ENCODE measurements around the gene INS. TPM values are rescaled to one million over a fixed set of nuclear protein-coding genes. Genes with fewer than 3 reads are reported as not detected.
"Not testable (repeated sequence)": the region's sequence is repeated elsewhere in the genome, so short reads cannot be mapped to it uniquely, and the experiment has no call there.

The INS gene
- total RNA-seq, 1 donor from 2014 or later: not detected

GRCh38 chr11:2196970-2197770 is 36.2 kb upstream of the INS start:
- DNase-seq (ENCODE audit: low spot score in 2 of 2): peak; percentile 17 to 84
- H3K36me3 ChIP-seq: no peaks in the 10 kb centered on the region
- intact Hi-C loops (cut with DNase I): loop anchor here (1.0 to 5.0 kb wide), 3 partner anchors 105 to 334 kb away; partner anchors contain the start of genes C11orf21 and TSPAN32
- no peak overlapping the region for H3K4me3 ChIP-seq
- H3K9me3 ChIP-seq: no peaks in the 10 kb centered on the region
- TF ChIP-seq, protein P1, sequence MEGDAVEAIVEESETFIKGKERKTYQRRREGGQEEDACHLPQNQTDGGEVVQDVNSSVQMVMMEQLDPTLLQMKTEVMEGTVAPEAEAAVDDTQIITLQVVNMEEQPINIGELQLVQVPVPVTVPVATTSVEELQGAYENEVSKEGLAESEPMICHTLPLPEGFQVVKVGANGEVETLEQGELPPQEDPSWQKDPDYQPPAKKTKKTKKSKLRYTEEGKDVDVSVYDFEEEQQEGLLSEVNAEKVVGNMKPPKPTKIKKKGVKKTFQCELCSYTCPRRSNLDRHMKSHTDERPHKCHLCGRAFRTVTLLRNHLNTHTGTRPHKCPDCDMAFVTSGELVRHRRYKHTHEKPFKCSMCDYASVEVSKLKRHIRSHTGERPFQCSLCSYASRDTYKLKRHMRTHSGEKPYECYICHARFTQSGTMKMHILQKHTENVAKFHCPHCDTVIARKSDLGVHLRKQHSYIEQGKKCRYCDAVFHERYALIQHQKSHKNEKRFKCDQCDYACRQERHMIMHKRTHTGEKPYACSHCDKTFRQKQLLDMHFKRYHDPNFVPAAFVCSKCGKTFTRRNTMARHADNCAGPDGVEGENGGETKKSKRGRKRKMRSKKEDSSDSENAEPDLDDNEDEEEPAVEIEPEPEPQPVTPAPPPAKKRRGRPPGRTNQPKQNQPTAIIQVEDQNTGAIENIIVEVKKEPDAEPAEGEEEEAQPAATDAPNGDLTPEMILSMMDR (IDR thresholded peaks at IDR 0.05): peak; percentile 69 to 86 (median 85)
- H3K4me1 ChIP-seq: no peaks in the 10 kb centered on the region
- no peak overlapping the region for H3K27ac ChIP-seq
- no peaks in the 10 kb centered on the region for H3K27me3 ChIP-seq

DNA sequence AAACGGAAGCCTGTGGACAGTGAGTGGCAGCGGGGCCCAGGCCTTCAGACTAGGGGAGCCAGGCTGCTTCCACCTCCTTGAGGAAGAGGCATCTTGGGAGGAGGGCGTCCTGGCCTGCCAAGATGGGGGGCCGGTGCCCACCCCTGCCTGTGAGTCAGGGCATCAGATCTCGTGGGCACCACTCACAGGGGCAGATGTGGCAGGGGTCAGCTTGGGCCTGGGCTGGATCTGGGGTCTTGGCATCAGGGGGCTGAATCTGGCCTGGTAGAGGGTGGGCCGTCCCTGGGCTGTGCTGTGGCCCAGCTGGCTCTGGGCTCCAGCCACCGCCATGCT is 34.7 kb upstream of the INS start:
- DNase-seq (ENCODE audit: low spot score in 2 of 2): no peak
- Histone ChIP-seq H3K27me3 (no peaks in the 10 kb centered on the region), H3K9me3 (no peaks in the 10 kb centered on the region), H3K4me3 (no peak overlapping the region), H3K4me1 (no peaks in the 10 kb centered on the region), H3K36me3 (no peaks in the 10 kb centered on the region), H3K27ac (no peak overlapping the region)
- TF ChIP-seq, protein P1 (IDR thresholded peaks at IDR 0.05): no peak
- intact Hi-C loops (cut with DNase I): loop anchor here (2.0 to 5.0 kb wide), 2 partner anchors 107 to 335 kb away; partner anchors contain the start of genes C11orf21 and TSPAN32

GRCh38 chr11:2194877-2195755 is 34.1 kb upstream of the INS start:
- Histone ChIP-seq H3K36me3 (no peaks in the 10 kb centered on the region), H3K27ac (no peak overlapping the region), H3K4me3 (no peak overlapping the region), H3K27me3 (no peaks in the 10 kb centered on the region), H3K9me3 (no peaks in the 10 kb centered on the region), H3K4me1 (no peaks in the 10 kb centered on the region)
- TF ChIP-seq, protein P1 (IDR thresholded peaks at IDR 0.05): peak; percentile 54 to 73 (median 62)
- intact Hi-C loops (cut with DNase I): loop anchor here (5.0 kb wide), 1 partner anchor 107 kb away; the partner anchor contains the start of genes C11orf21 and TSPAN32
- DNase-seq (ENCODE audit: low spot score in 2 of 2): no peak

DNA sequence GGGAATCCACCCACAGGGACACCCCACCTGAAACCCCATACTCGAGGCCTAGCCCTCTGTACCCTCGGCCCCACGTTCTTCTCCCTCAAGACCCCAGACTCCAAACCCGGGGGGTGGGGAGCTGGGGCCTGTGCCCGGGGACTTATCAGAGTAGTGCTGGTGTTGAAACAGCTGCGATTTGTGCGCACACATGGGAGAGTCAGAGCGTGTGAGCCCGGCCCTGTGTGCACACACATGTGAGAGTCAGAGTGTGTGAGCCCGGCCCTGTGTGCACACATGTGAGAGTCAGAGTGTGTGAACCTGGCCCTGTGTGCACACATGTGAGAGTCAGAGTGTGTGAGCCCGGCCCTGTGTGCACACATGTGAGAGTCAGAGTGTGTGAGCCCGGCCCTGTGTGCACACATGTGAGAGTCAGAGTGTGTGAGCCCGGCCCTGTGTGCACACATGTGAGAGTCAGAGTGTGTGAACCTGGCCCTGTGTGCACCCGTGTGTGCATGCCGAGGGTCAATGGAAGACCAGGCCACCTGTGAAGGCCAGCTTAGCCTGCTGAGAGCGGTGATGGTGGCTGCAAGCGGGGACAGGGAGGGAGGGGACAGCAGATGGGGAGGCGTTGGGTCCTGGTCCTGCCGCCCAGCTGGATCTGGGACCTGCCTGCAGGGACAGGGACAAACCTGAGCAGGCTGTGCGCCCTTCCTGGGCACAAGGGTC is 33.0 kb upstream of the INS start:
- H3K27me3 ChIP-seq; intact Hi-C loops (cut with DNase I); DNase-seq (ENCODE audit: low spot score in 2 of 2); H3K27ac ChIP-seq; H3K4me3 ChIP-seq; H3K9me3 ChIP-seq; H3K36me3 ChIP-seq; H3K4me1 ChIP-seq: not testable (repeated sequence)

- no peaks in the 10 kb centered on the region for H3K36me3 ChIP-seq
- H3K27me3 ChIP-seq: no peaks in the 10 kb centered on the region
- TF ChIP-seq, protein P1 (IDR thresholded peaks at IDR 0.05): no peak
- no peak for DNase-seq (ENCODE audit: low spot score in 2 of 2)
- no peak overlapping the region for H3K27ac ChIP-seq
- H3K4me3 ChIP-seq: no peak overlapping the region
- intact Hi-C loops (cut with DNase I): no loop called here
- H3K9me3 ChIP-seq: no peaks in the 10 kb centered on the region
- no peaks in the 10 kb centered on the region for H3K4me1 ChIP-seq
Measured at GRCh38 chr11:2193099-2193887, 32.3 kb upstream of the INS start.

All from ascending aorta (tissue), 2 donors.